Endothelial cell of umbilical vein (primary cell): ENCODE results near the gene MEIOSIN. TPM values are rescaled to one million over a fixed set of nuclear protein-coding genes. Genes with fewer than 3 reads are reported as not detected.

Experiments
- BruUV-seq: library from RNA; stranded (reverse); fragments of 400-500 nt; replicated peaks from 2 replicates; lab custom pipeline; 2021; lab: Mats Ljungman, UMichigan
- CTCF ChIA-PET: fragments of 300-600, 350-600 bp; sonication (Branson Sonifier 250); formaldehyde crosslinking; loops from one replicate; lab custom pipeline; 2021; ENCODE audit warnings: antibody characterized with exemption, inconsistent platforms; lab: Charles Lee
- POLR2A ChIA-PET: fragments of 300-600, 350-600 bp; sonication (Branson Sonifier 250); formaldehyde crosslinking; loops from one replicate; lab custom pipeline; 2021; ENCODE audit warnings: antibody characterized with exemption, inconsistent platforms; lab: Charles Lee
- DNase-seq: peaks from one replicate; pipeline ENCODE4 v3.0.0-alpha.2; 2011; ENCODE audit warnings: low read depth, low spot score
- FAIRE-seq: peaks from 2 replicates; lab custom pipeline; 2011; peaks lifted over from hg19 to GRCh38; lab: Jason Lieb, UNC
- H2AFZ ChIP-seq: 2 replicates; pipeline ENCODE4 v1.6.0; 2012; ENCODE audit warnings: low read depth, low read length, control low read depth, inconsistent platforms
- H3K27ac ChIP-seq: 2 replicates; pipeline ENCODE4 v1.5.1; 2011; ENCODE audit warnings: low read depth, mild to moderate bottlenecking, control low read depth, low read length, moderate library complexity; ENCODE audit not compliant: insufficient read depth
- H3K27me3 ChIP-seq, 2 experiments: 2 replicates each; pipeline versions ENCODE4 v1.6.0 to v1.6.1; 2011; ENCODE audit warnings: low read length in 2 of 2, mixed read lengths in 1 of 2; ENCODE audit not compliant: control insufficient read depth in 2 of 2, insufficient read depth in 2 of 2
- H3K36me3 ChIP-seq, 2 experiments: 2 replicates in 1 of 2; 3 replicates in 1 of 2; pipeline ENCODE4 v1.5.1; 2011; ENCODE audit warnings: low read length in 2 of 2, mild to moderate bottlenecking in 1 of 2, moderate library complexity in 1 of 2; ENCODE audit not compliant: control insufficient read depth in 2 of 2, insufficient read depth in 2 of 2; ENCODE audit errors: extremely low read depth in 1 of 2
- H3K4me1 ChIP-seq: 3 replicates; pipeline ENCODE4 v1.5.1; 2011; ENCODE audit warnings: mild to moderate bottlenecking, low read length; ENCODE audit not compliant: control insufficient read depth, insufficient read depth; ENCODE audit errors: extremely low read depth
- H3K4me2 ChIP-seq: 2 replicates; pipeline ENCODE4 v1.6.1; 2011; ENCODE audit warnings: low read length, control low read depth, mixed read lengths; ENCODE audit not compliant: insufficient read depth
- H3K4me3 ChIP-seq, 3 experiments: fragments of 200-600 bp in 1 of 3; sonication (generic), shearing (Covaris generic) in 1 of 3; replicated peaks in 1 of 3; 2 replicates each; pipeline ENCODE4 v1.5.1; 2011 to 2016; ENCODE audit warnings: control low read depth in 3 of 3, low read length in 3 of 3, mild to moderate bottlenecking in 2 of 3, inconsistent platforms in 1 of 3, low read depth in 1 of 3, moderate library complexity in 1 of 3; ENCODE audit not compliant: insufficient read depth in 1 of 3
- H3K79me2 ChIP-seq: 2 replicates; pipeline ENCODE4 v1.6.0; 2012; ENCODE audit warnings: low read length, inconsistent platforms; ENCODE audit not compliant: control insufficient read depth, insufficient read depth
- H3K9ac ChIP-seq: replicated peaks from 2 replicates; pipeline ENCODE3; 2011; ENCODE audit warnings: low read length, control low read depth; ENCODE audit not compliant: insufficient read depth; ENCODE audit errors: extremely low read depth
- H3K9me1 ChIP-seq: replicated peaks from 3 replicates; pipeline ENCODE4 v1.6.0; 2011; ENCODE audit warnings: mild to moderate bottlenecking, low read length; ENCODE audit not compliant: control insufficient read depth, insufficient read depth; ENCODE audit errors: extremely low read depth
- H3K9me3 ChIP-seq: replicated peaks from 2 replicates; pipeline ENCODE4 v1.5.1; 2012; ENCODE audit warnings: low read length, inconsistent platforms; ENCODE audit not compliant: control insufficient read depth, insufficient read depth
- H4K20me1 ChIP-seq: replicated peaks from 2 replicates; pipeline ENCODE3; 2011; ENCODE audit warnings: mild to moderate bottlenecking, low read length; ENCODE audit not compliant: control insufficient read depth, insufficient read depth; ENCODE audit errors: extremely low read depth
- EZH2 ChIP-seq: IDR thresholded peaks from 2 replicates; pipeline ENCODE4 v1.6.1; 2012; ENCODE audit warnings: borderline replicate concordance, low read depth, mild to moderate bottlenecking, moderate library complexity, low read length, inconsistent platforms; ENCODE audit not compliant: severe bottlenecking
- FOS ChIP-seq: IDR thresholded peaks from 2 replicates; pipeline ENCODE4 v1.6.1; 2011; ENCODE audit warnings: mild to moderate bottlenecking, low read length, moderate library complexity, borderline replicate concordance; ENCODE audit not compliant: insufficient read depth
- GATA2 ChIP-seq: IDR thresholded peaks from 2 replicates; pipeline ENCODE4 v1.7.0; 2011; ENCODE audit warnings: low read depth, mild to moderate bottlenecking, moderate library complexity, mixed read lengths, low read length; ENCODE audit not compliant: insufficient read length, insufficient read depth
- JUN ChIP-seq: IDR thresholded peaks from 2 replicates; pipeline ENCODE4 v1.6.1; 2011; ENCODE audit warnings: borderline replicate concordance, low read depth; ENCODE audit not compliant: insufficient read length, insufficient read depth
- MYC ChIP-seq: IDR thresholded peaks from one replicate; pipeline ENCODE4 v1.6.1; 2011; ENCODE audit warnings: mild to moderate bottlenecking, low read depth, low read length
- POLR2A ChIP-seq: IDR thresholded peaks from 2 replicates; pipeline ENCODE4 v1.6.1; 2012; ENCODE audit warnings: low read depth, mild to moderate bottlenecking, control low read depth, low read length
- POLR2AphosphoS5 ChIP-seq: IDR thresholded peaks from 2 replicates; pipeline ENCODE4 v1.6.1; 2012; ENCODE audit warnings: low read depth, mild to moderate bottlenecking, control low read depth, low read length, moderate library complexity; ENCODE audit not compliant: insufficient read depth
- dilution Hi-C: fragments of 300-500 bp; cut with MboI; formaldehyde crosslinking; loops from one replicate; pipeline ENCODE4 v1.15.0; 2019; ENCODE audit warnings: low sequenced_read_pairs; ENCODE audit not compliant: extremely low pct_ligation_motif_present
- intact Hi-C: fragments of 100-400 bp; cut with micrococcal nuclease; formaldehyde crosslinking; loops from one replicate; pipeline ENCODE4 v1.10.0; 2022
- polyA plus RNA-seq, 4 experiments: library from polyadenylated mRNA; depleted of rRNA in 3 of 4; stranded (reverse) in 3 of 4; unstranded in 1 of 4; fragments of >200 nt; gene quantifications; 2 replicates each; pipeline versions ENCODE4 v1.2.1 to v1.2.3, GENCODE V29; 2011 to 2012; ENCODE audit warnings: missing spikeins in 1 of 4
- total RNA-seq: library from RNA; stranded (reverse); gene quantifications from 2 replicates; pipeline ENCODE4 v1.2.3, GENCODE V29; 2021
- TF ChIP-seq, protein P1 (sequence below), 2 donors: IDR thresholded peaks; 1 replicate in 1 of 2; 2 replicates in 1 of 2; pipeline ENCODE4 v1.5.1; 2011; ENCODE audit warnings: low read length in 2 of 2, mild to moderate bottlenecking in 2 of 2, moderate library complexity in 2 of 2, control low read depth in 1 of 2, inconsistent platforms in 1 of 2, low read depth in 1 of 2; ENCODE audit not compliant: insufficient read depth in 1 of 2; ENCODE audit errors: extremely low read depth in 1 of 2
- TF ChIP-seq, protein P2 (sequence below): IDR thresholded peaks from 2 replicates; pipeline ENCODE4 v1.6.1; 2011; ENCODE audit not compliant: insufficient read depth, insufficient read length

The MEIOSIN gene
- total and polyA plus RNA-seq, 2 donors (not counting 3 experiments of a cell fraction or from before 2014, with no cell fraction given) = not detected

DNA sequence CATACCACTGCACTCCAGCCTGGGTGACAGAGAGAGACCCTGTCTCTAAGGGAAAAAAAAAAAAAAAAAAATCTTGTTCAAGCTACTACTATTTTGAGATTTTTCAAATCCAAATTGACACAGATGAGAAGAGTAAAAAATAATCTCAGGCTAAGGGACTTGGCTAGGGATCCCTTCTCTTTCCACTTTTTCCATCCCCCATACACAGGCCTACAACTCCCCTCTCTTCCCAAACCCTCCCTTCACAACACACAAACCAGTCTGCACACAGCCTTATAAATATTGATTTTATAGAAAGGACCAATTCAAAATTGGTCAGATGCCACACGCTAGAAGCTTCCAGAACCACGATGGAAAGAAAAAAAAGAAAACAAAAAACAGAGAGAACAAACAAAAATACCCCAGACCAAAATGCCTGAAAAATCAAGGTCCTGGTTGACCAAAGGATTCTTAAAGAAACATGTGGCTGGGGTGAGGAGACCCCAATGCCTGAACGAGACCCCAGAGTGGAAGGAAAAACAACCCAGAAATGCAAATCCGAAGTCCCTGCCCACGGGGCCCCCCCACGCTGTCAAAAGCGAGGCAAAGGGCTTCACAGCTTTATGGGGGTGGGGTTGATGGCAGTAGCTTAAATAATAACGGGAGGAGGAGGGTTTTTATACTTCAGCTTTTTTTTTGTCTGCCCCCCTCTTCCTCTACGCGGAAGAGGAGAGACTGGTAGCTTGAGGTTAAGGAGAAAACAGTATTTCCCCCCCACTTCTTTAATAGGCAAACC lies 22.7 kb upstream of the MEIOSIN start:
- H3K4me1 ChIP-seq = no peaks in the 10 kb centered on the region
- no peak overlapping the region for H3K4me3 ChIP-seq
- no TSS peak for BruUV-seq
- dilution Hi-C loops (no loop called here), intact Hi-C loops (no loop called here)
- no peak for TF ChIP-seq GATA2
- TF ChIP-seq EZH2 = no peak
- no peak for TF ChIP-seq POLR2AphosphoS5
- no peak for TF ChIP-seq FOS
- TF ChIP-seq, protein P1, sequence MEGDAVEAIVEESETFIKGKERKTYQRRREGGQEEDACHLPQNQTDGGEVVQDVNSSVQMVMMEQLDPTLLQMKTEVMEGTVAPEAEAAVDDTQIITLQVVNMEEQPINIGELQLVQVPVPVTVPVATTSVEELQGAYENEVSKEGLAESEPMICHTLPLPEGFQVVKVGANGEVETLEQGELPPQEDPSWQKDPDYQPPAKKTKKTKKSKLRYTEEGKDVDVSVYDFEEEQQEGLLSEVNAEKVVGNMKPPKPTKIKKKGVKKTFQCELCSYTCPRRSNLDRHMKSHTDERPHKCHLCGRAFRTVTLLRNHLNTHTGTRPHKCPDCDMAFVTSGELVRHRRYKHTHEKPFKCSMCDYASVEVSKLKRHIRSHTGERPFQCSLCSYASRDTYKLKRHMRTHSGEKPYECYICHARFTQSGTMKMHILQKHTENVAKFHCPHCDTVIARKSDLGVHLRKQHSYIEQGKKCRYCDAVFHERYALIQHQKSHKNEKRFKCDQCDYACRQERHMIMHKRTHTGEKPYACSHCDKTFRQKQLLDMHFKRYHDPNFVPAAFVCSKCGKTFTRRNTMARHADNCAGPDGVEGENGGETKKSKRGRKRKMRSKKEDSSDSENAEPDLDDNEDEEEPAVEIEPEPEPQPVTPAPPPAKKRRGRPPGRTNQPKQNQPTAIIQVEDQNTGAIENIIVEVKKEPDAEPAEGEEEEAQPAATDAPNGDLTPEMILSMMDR (IDR thresholded peaks at IDR 0.05; ENCODE audit: extremely low read depth in 1 of 2, insufficient read depth in 1 of 2, low read depth in 1 of 2, low read length in 2 of 2) = no peak
- no peak for TF ChIP-seq MYC
- no peak for TF ChIP-seq POLR2A
- TF ChIP-seq JUN = no peak
- TF ChIP-seq, protein P2, sequence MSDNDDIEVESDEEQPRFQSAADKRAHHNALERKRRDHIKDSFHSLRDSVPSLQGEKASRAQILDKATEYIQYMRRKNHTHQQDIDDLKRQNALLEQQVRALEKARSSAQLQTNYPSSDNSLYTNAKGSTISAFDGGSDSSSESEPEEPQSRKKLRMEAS = no peak
- no peaks in the 10 kb centered on the region for H3K9me1 ChIP-seq
- no peak overlapping the region for H3K27ac ChIP-seq
- CTCF ChIA-PET = interaction anchor here (0.9 to 1.3 kb wide), 3 partner anchors 13 to 59 kb away, joined by 3 to 4 read pairs (median 4); partner anchors contain the start of genes QPCTL and SIX5
- no peak overlapping the region for H3K9ac ChIP-seq
- POLR2A ChIA-PET = no interaction called here
- no peaks in the 10 kb centered on the region for H4K20me1 ChIP-seq
- no peaks in the 10 kb centered on the region for H3K9me3 ChIP-seq
- peaks cover 15% of the 10 kb centered on the region for H3K79me2 ChIP-seq
- DNase-seq = no peak
- FAIRE-seq = no peak
- no peak overlapping the region for H3K4me2 ChIP-seq
- H3K27me3 ChIP-seq = no peaks in the 10 kb centered on the region
- no peak overlapping the region for H2AFZ ChIP-seq
- H3K36me3 ChIP-seq = peaks cover 0 to 13% of the 10 kb centered on the region in 2 experiments
